NCI-H524 treated with DMSO at 0.1 percent for 48 hours (cell line): ENCODE data around the gene AKAP10.
"Not testable (repeated sequence)": the region's sequence is repeated elsewhere in the genome, so short reads cannot be mapped to it uniquely, and the experiment has no call there.

ENCODE experiments used
- DNase-seq: peaks from one replicate; lab custom pipeline; 2025; lab: John Stamatoyannopoulos, UW

Gene AKAP10

DNA sequence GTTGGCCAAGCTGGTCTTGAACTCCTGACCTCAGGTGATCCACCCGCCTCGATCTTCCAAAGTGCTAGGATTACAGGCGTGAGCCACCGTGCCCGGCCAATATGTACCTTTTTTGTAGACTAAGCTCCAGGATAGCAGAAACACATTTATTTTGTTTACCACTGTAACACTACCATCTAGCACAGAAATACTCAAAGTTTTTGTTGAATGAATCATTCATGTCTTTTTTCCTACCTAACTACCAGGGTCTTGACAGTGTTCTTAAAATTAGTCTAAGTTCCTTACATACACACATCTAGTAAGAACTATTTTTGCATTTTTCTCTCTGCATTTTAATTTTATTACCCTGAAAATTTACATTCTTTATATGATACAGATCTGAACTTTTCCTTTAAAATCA is 44.4 kb downstream of the AKAP10 start:
- no peak for DNase-seq

GRCh38 chr17:19928299-19928698 is 49.3 kb downstream of the AKAP10 start:
- no peak for DNase-seq

GRCh38 chr17:19915245-19915978 is 62.2 kb downstream of the AKAP10 start:
- DNase-seq = no peak

DNA sequence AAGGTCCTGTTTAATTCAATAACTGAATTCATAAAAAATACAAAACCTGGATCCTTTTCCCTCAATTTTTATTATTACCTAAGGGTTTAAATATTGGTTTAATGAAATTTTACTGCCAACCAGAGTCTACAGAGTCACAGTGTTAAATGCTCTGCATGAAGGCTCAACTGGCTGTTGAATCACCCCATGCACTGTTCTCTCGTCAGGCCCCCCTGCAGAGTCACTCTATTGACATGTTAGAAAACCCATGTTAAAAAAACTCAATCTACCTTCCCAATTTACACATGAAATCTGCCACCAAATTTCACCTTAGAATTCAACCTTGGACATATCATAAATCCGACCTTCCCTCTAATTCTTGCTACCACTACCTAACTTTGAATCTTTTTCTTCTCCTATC is 66.6 kb downstream of the AKAP10 start:
- no peak for DNase-seq

DNA sequence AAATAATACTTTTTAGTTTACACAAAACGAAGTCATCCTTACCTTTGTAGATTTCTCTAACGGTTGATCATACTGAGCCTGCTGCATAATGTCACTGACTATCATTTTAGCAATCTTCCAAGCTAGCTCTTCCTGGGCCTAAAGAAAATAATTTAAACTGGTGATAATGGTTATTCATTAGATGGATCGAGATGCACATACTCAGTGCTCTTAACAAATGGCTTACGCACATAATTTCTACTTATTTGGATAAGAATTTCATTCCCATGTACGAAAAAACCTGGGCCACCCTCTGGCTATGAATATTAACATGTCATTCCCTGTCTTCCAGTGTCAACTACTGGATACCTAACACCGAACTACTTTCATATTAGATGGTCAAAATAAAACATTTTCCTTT is 68.5 kb downstream of the AKAP10 start:
- no peak for DNase-seq

DNA sequence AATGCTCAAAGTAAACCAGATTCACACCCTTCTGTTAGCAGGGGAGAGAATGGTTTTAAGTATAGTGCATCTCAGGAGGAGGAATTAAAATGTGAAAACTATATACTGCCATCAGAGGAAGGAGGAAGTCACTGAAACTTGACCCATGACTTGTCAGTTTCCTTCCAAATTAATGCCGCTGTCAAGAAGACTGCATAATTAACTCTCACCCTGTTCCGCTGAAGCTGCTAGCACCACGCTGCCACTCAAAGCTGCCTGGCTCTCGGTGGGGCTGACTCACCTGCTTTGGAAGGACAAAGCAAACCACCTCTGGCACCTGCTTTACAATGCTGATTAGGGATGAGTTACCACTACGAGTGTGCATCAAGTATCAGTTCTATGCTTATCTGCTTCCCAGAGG is 72.1 kb downstream of the AKAP10 start:
- no peak for DNase-seq

DNA sequence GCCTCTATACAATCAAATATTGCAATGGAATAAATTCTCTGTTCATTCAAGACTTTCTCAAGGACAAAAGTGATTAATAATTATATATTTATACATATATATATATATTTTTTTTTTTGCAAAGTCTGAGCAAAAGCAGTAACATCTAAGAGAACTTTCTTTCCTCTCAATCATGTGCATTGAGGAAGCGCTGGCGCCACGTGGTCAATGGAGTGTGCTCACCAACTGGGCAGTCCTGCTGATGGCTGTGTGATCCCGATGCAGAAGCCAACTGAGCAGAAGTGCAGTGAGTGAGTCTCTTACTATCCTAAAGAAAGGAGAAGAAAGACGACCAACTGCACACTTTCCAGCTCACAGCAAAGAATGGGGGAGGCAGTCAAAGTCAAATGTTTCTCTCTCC is 72.7 kb downstream of the AKAP10 start:
- no peak for DNase-seq

- no peak for DNase-seq
These were observed 73.2 kb downstream of the AKAP10 start for GRCh38 chr17:19904412-19904811.

GRCh38 chr17:19900809-19901208 is 76.8 kb downstream of the AKAP10 start:
- no peak for DNase-seq

- no peak for DNase-seq
These were observed 79.7 kb downstream of the AKAP10 start for GRCh38 chr17:19897903-19898302.

GRCh38 chr17:19897090-19897837 is 80.4 kb downstream of the AKAP10 start:
- no peak for DNase-seq

- no peak for DNase-seq
These were observed 80.9 kb downstream of the AKAP10 start for GRCh38 chr17:19896679-19897078.

- not testable (repeated sequence) for DNase-seq
These were observed 87.1 kb downstream of the AKAP10 start for GRCh38 chr17:19890554-19890953.

- not testable (repeated sequence) for DNase-seq
These were observed 87.6 kb downstream of the AKAP10 start for GRCh38 chr17:19890001-19890400.

DNA sequence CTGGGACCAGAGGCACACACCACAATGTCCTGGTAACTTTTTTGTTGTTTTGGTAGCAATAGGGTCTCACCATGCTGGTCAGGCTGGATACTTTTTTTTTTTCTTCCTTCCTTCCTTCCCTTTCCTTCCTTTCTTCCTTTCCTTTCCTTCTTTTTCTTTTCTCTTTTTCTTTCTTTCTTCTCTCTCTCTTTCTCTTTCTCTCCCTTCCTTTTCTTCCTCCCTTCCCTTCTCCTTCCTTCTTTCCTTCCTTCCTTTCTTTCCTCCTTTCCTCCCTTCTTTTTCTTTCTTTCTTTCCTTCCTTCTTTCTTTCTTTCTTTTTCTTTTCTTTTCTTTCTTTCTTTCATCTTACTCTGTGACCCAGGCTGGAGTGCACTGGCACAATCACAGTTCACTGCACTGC is 91.5 kb downstream of the AKAP10 start:
- no peak for DNase-seq

DNA sequence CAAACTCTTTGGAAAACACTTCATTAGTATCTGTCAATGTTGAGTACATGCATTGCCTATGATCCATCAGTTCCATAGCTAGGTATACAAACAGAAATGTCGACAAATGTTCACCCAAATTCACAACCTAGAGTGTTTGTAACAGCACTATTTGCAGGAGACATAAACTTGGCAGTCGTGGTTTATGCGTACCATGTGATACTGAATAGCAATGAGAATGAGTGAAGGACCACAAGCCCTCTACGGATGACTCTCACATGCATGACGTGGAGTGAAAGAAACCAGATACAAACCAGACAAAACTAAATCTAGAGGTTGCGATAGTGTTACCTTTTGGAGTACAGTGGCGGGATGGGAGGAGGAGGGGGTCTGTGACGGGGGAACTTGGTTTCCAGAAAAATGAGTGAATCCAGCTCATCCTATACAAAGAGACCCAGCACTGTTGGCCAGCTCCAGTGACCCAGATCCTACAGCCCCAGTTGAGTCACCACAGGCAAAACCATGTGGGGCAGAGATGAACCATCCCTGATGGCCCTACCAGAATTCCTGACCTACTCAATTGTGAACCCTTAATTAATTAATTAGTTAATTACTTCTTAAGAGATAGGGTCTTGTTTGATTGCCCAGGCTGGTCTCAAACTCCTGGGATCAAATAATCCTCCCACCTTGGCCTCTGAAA is 94.0 kb downstream of the AKAP10 start:
- no peak for DNase-seq

DNA sequence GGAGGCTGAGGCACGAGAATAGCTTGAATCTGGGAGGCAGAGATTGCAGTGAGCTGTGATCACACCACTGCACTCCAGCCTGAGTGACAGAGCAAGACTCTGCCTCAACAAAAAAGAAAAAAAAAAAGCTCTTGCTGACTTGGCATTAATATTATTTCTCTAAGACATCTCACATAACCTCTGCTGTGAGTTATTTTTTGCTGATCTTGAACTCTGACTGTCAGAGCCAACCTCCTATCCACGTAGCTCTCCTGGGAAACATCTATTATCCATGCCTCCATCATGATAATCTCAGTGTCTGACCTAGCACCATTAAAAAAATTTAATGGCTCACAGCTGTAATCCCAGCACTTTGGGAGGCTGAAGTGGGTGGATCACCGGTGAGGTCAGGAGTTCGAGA is 97.2 kb downstream of the AKAP10 start:
- no peak for DNase-seq

DNA sequence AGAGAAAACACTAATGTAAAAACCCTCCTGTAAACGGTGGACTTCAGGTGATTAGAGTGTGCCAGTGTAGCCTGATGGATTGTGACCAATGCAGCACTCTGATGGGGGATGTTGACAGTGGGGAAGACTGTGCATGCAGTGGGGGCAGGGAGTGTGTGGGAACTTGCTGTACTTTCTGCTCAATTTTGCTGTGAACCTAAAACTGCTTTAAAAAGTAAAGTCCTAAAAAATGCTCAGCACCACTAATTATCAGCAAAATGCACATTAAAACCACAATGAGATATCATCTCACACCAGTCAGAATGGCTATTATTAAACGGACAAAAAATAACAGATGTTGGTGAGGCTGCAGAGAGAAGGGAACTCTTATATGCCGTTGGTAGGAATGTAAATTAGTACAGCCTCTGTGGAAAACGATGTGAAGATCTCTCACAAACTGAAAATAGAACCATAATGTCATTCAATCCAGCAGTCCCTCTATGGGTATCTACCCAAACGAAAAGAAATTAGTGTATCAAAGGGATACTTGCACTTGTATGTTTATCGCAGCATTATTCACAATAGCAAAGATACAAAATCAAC is 100.2 kb downstream of the AKAP10 start:
- DNase-seq = no peak

DNA sequence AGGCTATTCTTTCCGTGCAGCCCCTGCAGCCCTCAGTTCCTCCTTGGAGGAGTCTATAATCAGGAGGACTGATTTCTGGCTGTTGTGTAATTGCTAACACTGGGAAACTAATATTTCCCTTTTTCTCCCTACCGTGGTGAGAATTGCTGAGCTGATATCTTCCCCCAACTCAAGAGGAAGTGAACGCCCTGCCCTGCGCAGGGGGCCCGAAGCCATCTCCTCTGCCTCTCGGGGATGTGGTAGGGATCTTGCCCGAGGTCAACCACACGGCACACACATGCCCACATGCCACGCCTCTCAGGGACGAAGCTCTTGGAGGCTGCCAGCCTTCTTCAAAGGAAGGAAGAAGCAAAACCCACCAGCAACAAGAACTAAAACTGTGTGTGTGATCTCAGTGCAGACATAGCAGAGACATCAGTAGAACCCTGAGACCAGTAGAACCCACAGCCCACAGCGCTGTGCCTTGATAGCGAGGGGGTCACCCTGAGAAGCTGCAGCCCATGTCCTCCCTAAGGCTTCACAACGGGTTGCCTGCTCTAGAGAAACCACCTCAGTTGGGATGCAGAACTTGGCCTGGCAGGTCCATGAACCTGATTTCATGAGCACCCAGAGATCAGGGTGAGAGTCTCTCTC is 101.0 kb downstream of the AKAP10 start:
- DNase-seq = no peak

DNA sequence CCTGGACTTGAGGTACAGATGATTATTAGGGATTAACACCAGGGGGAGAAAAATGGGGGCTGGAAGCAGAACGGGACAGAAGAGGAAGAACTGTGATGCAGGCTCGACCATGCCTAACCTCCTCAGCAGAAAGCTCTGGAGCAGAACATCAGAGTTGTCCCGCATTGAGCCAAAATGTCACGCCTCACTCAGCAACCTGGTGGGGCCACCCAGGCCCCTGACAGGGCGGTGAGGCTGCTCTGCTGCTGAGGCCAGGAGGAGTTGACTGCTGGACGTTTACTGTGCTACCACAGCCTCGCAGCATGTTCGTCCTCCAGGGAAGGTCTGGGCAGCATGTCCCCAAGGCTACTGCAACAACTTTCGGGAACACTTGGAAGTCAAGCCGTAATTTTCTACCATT is 103.4 kb downstream of the AKAP10 start:
- no peak for DNase-seq

GRCh38 chr17:19873346-19873745 is 104.3 kb downstream of the AKAP10 start:
- DNase-seq = no peak

DNA sequence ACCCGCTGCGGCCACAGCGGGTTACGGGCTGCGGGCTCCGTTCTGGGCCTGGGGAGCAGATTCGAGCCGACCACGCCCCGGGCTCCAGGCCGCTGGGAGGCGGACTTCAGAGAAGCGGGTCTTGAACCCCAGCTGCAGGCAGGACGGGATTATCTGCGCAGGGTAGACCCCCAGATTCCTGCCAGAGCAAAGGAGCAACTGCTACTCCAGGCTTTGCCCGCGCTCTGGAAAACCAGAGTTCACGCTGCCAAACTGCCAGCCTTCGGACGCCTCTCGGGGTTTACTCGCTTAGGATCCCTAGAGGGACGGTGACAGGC is 109.6 kb downstream of the AKAP10 start:
- no peak for DNase-seq
